Loucy (cell line): Measurements from ENCODE around the gene NSD2.

Source experiments
- EZH2phosphoT487 ChIP-seq: fragments of 200-600 bp; IDR thresholded peaks from 2 replicates; pipeline ENCODE4 v1.6.1; 2018; ENCODE audit warnings: antibody characterized with exemption, mild to moderate bottlenecking, moderate library complexity, borderline replicate concordance
- TF ChIP-seq, protein P1 (sequence below): fragments of 200-600 bp; sonication (generic); conservative IDR thresholded peaks from 2 replicates; pipeline ENCODE4 v1.5.1; 2014; ENCODE audit warnings: mild to moderate bottlenecking, antibody characterized with exemption, low read length

GRCh38 chr4:1822568-1823544, 48.3 kb upstream of the NSD2 start:
- TF ChIP-seq, protein P1, sequence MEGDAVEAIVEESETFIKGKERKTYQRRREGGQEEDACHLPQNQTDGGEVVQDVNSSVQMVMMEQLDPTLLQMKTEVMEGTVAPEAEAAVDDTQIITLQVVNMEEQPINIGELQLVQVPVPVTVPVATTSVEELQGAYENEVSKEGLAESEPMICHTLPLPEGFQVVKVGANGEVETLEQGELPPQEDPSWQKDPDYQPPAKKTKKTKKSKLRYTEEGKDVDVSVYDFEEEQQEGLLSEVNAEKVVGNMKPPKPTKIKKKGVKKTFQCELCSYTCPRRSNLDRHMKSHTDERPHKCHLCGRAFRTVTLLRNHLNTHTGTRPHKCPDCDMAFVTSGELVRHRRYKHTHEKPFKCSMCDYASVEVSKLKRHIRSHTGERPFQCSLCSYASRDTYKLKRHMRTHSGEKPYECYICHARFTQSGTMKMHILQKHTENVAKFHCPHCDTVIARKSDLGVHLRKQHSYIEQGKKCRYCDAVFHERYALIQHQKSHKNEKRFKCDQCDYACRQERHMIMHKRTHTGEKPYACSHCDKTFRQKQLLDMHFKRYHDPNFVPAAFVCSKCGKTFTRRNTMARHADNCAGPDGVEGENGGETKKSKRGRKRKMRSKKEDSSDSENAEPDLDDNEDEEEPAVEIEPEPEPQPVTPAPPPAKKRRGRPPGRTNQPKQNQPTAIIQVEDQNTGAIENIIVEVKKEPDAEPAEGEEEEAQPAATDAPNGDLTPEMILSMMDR, result no peak
- no peak for TF ChIP-seq EZH2phosphoT487
